Kidney (tissue), 14 donors: Measurements from ENCODE around the gene SLC12A4. TPM values are rescaled to one million over a fixed set of nuclear protein-coding genes. Genes with fewer than 3 reads are reported as not detected.

Experiments
- DNase-seq, 5 donors: peaks; one replicate each; pipeline ENCODE4 v3.0.0-alpha.2; 2013 to 2020
- FAIRE-seq: peaks from 2 replicates; lab custom pipeline; 2012; peaks lifted over from hg19 to GRCh38; lab: Jason Lieb, UNC
- H3K27ac ChIP-seq, 2 donors: one replicate each; pipeline ENCODE4 v1.7.0; 2013; ENCODE audit warnings: low read depth in 2 of 2, low read length in 2 of 2, inconsistent platforms in 1 of 2
- H3K27me3 ChIP-seq: one replicate; pipeline ENCODE4 v1.7.1; 2013; ENCODE audit warnings: low read length, inconsistent platforms; ENCODE audit not compliant: control insufficient read depth, insufficient read depth
- H3K36me3 ChIP-seq, 3 donors: one replicate each; pipeline versions ENCODE4 v1.7.0 to v1.7.1; 2013; ENCODE audit warnings: low read length in 3 of 3, control low read depth in 1 of 3, inconsistent platforms in 1 of 3; ENCODE audit not compliant: insufficient read depth in 3 of 3, control insufficient read depth in 2 of 3
- H3K4me1 ChIP-seq, 3 donors: one replicate each; pipeline versions ENCODE4 v1.7.0 to v1.7.1; 2013; ENCODE audit warnings: low read length in 3 of 3, inconsistent platforms in 1 of 3, low read depth in 1 of 3; ENCODE audit not compliant: control insufficient read depth in 2 of 3, insufficient read depth in 2 of 3
- H3K4me3 ChIP-seq, 3 donors: one replicate each; pipeline versions ENCODE4 v1.7.0 to v1.8.1; 2013; ENCODE audit warnings: low read length in 3 of 3, control low read depth in 1 of 3, inconsistent platforms in 1 of 3
- H3K9ac ChIP-seq, 3 donors: one replicate each; pipeline versions ENCODE4 v1.7.0 to v1.7.1; 2013; ENCODE audit warnings: low read length in 3 of 3, control low read depth in 1 of 3, inconsistent platforms in 1 of 3
- H3K9me3 ChIP-seq, 3 donors: one replicate each; pipeline versions ENCODE4 v1.7.0 to v1.7.1; 2013; ENCODE audit warnings: low read length in 3 of 3, control low read depth in 1 of 3, inconsistent platforms in 1 of 3; ENCODE audit not compliant: control insufficient read depth in 2 of 3, insufficient read depth in 1 of 3
- CTCF ChIP-seq: IDR thresholded peaks from 3 replicates; pipeline ENCODE4 v1.5.1; 2012; ENCODE audit warnings: mild to moderate bottlenecking, moderate library complexity, borderline replicate concordance; ENCODE audit not compliant: insufficient read depth; ENCODE audit errors: extremely low read depth
- intact Hi-C: fragments of 100-400 bp; cut with DNase I; formaldehyde crosslinking; loops from one replicate; pipeline ENCODE4 v1.11.1; 2022
- polyA plus RNA-seq: library from polyadenylated mRNA; stranded (reverse); fragments of 350-450 nt; fragmentation: Illumina TruSeq; extraction: RNeasy Lipid Tissue Mini Kit (QIAGEN cat#74804); gene quantifications from one replicate; pipeline ENCODE4 v1.2.3, GENCODE V29; 2014; ENCODE audit warnings: low read depth, low replicate concordance; ENCODE audit not compliant: insufficient read depth
- total RNA-seq: library from RNA; stranded (reverse); fragmentation: NEBNext Ultra II Directional; extraction: Animal tissue kit (Norgen Biotek cat#: 25700); gene quantifications from one replicate; pipeline ENCODE4 v1.2.1, GENCODE V29; 2021
- donor health status: control.
- donor health status: control.
- donor health status: control.
- donor health status: control.
- donor health status: control.
- donor health status: DM: yes; HTN: yes; CAD: no.
- donor health status: Normal renal cell carcinoma (clear cell type).

The SLC12A4 gene
- total and polyA plus RNA-seq, 2 donors from 2014 or later, result 16.7 to 66.2 TPM

DNA sequence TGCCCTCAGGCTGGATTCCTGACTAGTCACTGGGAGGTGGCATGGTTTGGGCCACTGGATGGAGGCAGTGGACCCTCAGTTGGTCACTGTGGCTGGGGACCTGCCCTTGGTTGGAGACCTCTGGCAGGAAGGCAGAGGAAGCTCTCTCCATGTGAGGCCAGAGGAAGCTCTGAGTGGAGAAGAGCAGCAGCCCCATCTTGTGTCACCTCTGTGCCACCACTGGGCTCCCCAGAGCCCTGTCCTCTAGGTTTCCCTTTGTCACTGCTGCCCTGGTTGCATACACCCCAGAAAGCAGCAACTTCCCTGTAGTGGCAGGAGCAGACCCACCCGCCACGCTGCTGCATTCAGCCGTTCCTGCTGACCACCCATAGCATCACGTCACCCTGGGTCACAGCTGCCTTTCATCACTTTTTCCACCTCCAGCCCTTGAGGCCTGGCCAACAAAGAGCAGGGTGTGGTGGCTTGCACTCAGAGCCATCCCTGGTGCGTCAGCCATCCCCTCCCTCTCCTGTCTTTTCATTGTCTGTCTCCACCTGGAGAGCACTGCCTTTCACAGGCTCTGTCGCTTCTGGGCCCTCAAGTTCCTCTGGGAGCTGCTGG lies 48.7 kb downstream of the SLC12A4 start:
- Histone ChIP-seq H3K36me3 (peaks cover 0 to 15% (median 0%) of the 10 kb centered on the region in 3 donors), H3K4me3 (no peak overlapping the region), H3K9ac (no peak overlapping the region), H3K4me1 (peaks cover 0 to 20% (median 16%) of the 10 kb centered on the region in 3 donors), H3K27ac (no peak overlapping the region), H3K9me3 (no peaks in the 10 kb centered on the region), H3K27me3 (no peaks in the 10 kb centered on the region)
- intact Hi-C loops, result loop anchor here (10.0 kb wide), 2 partner anchors 105 to 245 kb away; no protein-coding TSS in a partner anchor
- no peak for TF ChIP-seq CTCF
- no peak for FAIRE-seq
- no peak for DNase-seq

DNA sequence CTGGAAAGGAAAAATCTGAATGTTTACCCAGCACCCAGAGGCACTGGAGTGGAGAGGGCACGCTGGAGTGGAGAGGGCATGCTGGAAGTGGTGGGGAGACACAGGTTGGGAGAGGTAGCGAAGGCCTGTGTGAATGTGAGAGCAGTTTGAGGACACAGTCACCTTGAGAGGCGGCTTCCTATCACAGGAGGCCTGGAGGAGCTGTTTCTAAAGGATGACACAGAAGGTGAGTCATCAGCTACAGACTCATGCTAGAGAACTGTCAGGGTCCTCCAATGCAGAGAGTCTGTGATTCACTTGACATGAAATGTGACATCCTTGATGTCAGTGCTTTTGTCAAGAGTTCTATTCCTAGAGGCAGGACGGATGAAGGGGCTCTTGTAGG lies 50.6 kb downstream of the SLC12A4 start:
- Histone ChIP-seq H3K9ac (no peak overlapping the region), H3K9me3 (no peaks in the 10 kb centered on the region), H3K36me3 (peaks cover 0 to 13% (median 0%) of the 10 kb centered on the region in 3 donors), H3K4me1 (peaks cover 0 to 21% (median 17%) of the 10 kb centered on the region in 3 donors), H3K4me3 (no peak overlapping the region), H3K27me3 (no peaks in the 10 kb centered on the region), H3K27ac (no peak overlapping the region)
- no peak for FAIRE-seq
- intact Hi-C loops, result no loop called here
- no peak for DNase-seq
- TF ChIP-seq CTCF, result no peak

DNA sequence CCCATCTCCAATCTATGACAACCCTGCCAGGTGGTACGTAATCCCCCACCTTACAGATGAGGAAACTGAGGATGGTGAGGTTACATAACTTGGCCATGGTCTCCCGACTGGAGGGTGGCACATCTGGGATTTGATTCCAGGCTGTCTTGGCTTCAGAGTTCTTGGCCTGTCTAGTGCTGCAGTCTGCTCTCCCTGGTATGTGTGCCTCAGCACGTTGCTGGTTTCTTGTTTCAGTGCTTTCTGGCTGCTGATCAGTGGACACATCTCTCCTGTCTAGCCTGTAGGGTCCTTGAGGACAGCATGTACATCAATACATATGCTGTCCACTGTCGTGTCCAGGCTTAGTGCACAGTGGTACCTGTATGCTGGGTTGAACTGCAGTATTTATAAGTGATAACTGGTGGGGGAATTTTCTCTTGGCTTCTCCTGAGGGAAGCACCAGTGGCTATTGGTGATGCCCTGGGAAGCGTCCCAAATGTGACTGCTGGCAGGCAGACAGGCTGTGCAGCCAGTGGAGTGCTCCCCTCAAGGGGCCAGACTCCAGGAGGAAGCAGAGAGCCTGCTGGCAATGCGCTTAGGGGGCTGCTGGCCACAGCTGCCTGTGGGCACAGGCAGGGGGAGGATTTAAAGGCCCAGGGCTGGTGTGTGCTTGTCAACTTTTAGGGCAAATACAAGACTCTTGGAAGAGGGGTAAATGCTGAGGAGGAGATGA lies 51.1 kb downstream of the SLC12A4 start:
- Histone ChIP-seq H3K9me3 (no peaks in the 10 kb centered on the region), H3K4me3 (no peak overlapping the region), H3K36me3 (peaks cover 0 to 13% (median 0%) of the 10 kb centered on the region in 3 donors), H3K4me1 (peaks cover 0 to 21% (median 17%) of the 10 kb centered on the region in 3 donors), H3K27ac (no peak overlapping the region), H3K9ac (no peak overlapping the region), H3K27me3 (no peaks in the 10 kb centered on the region)
- FAIRE-seq (no peak), DNase-seq (no peak)
- intact Hi-C loops, result no loop called here
- TF ChIP-seq CTCF, result no peak
